ENCODE data around the gene TMEM62. TPM values are rescaled to one million over a fixed set of nuclear protein-coding genes. Genes with fewer than 3 reads are reported as not detected.
"Not testable (repeated sequence)": the region's sequence is repeated elsewhere in the genome, so short reads cannot be mapped to it uniquely, and the experiment has no call there.

Gene TMEM62
- polyA plus RNA-seq, 3 donors, result 8.2 to 25.3 (median 10.3) TPM

DNA sequence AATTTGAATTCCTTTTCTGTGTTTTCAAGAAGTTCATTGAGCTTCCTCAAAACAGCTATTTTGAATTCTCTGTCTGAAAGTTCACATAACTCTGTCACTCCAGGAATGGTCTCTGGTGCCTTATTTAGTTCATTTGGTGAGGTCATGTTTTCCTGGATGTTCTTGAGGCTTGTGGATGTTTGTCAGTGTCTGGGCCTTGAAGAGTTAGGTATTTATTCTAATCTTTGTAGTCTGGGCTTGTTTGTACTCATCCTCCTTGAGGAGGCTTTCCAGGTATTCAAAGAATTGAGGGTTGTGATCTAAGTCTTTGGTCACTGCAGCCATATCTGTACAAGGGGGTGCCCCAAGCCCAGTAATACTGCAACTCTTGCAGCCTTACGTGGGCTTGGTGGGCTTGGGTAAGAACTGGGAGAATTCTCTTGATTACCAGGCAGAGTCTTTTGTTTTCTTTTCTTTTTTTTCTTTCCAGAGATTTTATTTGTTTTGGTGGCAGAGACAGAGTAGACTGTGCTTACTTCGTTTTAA is 32.5 kb downstream of the TMEM62 start:
- WGBS, 3 donors, result 98 to 100% (median 99%) methylated on average over 1 to 2 of the region's 2 CpGs
- H3K27ac ChIP-seq (ENCODE audit: low read depth, low read length), result no peak overlapping the region

DNA sequence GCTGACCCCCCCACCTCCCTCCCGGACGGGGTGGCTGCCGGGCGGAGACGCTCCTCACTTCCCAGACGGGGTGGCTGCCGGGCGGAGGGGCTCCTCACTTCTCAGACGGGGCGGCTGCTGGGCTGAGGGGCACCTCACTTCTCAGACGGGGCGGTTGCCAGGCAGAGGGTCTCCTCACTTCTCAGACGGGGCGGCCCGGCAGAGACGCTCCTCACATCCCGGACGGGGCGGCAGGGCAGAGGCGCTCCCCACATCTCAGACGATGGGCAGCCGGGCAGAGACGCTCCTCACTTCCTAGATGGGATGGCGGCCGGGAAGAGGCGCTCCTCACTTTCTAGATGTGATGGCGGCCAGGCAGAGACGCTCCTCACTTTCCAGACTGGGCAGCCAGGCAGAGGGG is 33.9 kb downstream of the TMEM62 start:
- H3K27ac ChIP-seq (ENCODE audit: low read depth, low read length), result not testable (repeated sequence)
- WGBS, 3 donors, result 97% methylated on average over 17 to 27 of the region's 28 CpGs

DNA sequence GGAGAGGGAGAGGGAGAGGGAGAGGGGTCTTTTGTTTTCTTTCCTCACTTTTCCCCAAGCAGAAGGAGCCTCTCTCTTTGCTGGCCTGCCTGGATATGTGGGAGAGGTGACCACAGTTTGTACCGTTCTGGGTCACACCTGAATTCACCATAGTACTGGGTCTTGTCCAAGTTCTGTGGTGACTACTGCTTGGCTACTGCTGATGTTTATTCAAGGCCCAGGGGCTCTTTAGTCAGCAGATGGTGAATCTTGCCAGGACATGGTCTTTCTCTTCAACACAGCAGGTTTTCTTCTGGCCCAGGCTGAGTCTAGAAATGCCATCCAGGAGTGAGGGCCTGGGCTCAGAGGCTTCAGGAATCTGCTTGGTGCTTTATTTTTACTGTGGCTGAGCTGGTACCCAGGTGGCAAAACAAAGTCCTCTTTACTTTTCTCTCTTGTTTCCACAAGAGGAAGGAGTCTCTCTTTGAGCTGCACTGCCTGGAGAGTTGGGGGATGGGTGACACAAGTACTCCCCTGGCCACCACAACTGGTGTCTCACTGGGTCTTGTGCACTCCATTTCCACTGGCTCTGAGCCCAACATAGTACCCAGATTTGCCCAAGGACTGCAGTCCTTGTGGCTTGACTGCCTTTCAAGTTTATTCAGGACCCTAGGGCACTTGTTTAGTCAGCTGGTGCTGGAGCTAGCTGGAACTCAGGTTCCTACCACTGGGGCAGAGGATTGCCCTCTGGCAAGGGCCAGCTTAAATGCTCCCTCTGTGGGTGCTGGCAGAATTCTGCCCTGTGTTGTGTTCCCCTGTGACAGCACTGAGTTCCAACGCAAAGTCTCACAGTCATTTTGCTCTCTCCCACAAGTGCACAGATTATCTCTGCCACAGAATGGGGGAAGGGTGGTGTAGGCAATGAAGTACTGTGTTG is 35.1 kb downstream of the TMEM62 start:
- H3K27ac ChIP-seq (ENCODE audit: low read depth, low read length), result no peak overlapping the region
- WGBS, 3 donors, result 64 to 84% (median 68%) methylated on average over 2 of the region's 2 CpGs

DNA sequence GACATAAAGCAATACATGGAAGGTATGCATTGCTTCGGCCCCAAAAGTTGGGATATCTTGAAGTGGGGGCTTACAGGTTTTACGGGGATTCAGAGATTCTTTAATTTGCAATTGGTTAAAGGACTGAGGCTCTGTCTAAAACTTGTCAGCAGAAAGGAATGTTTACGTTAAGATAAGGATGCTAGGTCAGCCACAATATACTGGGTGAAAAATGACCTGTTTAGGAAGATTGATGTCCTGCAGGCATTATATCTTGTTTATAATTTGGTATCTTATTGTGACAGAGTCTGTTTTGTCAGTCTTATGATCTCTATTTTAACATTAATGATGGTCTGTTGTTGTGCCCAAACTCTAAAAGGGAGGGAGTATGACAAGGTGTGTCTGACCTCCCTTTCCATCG is 36.5 kb downstream of the TMEM62 start:
- no peak overlapping the region for H3K27ac ChIP-seq (ENCODE audit: low read depth, low read length)
- 82 to 89% (median 86%) methylated on average over 4 of the region's 4 CpGs for WGBS, 3 donors

DNA sequence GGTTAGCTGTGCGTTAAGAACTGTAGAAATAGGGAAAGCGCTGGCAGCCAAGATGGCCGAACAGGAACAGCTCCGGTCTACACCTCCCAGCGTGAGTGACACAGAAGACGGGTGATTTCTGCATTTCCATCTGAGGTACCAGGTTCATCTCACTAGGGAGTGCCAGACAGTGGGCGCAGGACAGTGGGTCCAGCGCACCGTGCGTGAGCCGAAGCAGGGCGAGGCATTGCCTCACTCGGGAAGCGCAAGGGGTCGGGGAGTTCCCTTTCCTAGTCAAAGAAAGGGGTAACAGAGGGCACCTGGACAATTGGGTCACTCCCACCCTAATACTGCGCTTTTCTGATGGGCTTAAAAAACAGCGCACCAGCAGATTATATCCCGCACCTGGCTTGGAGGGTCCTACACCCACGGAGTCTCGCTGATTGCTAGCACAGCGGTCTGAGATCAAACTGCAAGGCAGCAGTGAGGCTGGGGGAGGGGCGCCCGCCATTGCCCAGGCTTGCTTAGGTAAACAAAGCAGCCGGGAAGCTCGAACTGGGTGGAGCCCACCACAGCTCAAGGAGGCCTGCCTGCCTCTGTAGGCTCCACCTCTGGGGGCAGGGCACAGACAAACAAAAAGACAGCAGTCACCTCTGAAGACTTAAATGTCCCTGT is 42.4 kb downstream of the TMEM62 start:
- 96 to 98% (median 98%) methylated on average over 21 to 23 of the region's 25 CpGs for WGBS, 3 donors
- not testable (repeated sequence) for H3K27ac ChIP-seq (ENCODE audit: low read depth, low read length)

DNA sequence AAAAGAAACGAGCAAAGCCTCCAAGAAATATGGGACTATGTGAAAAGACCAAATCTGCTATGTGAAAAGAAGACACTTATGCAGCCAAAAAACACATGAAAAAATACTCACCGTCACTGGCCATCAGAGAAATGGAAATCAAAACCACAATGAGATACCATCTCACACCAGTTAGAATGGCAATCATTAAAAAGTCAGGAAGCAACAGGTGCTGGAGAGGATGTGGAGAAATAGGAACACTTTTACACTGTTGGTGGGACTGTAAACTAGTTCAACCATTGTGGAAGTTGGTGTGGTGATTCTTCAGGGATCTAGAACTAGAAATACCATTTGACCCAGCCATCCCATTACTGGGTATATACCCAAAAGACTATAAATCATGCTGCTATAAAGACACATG is 43.8 kb downstream of the TMEM62 start:
- WGBS, 3 donors, result 87 to 96% (median 87%) methylated on average over 2 of the region's 2 CpGs

DNA sequence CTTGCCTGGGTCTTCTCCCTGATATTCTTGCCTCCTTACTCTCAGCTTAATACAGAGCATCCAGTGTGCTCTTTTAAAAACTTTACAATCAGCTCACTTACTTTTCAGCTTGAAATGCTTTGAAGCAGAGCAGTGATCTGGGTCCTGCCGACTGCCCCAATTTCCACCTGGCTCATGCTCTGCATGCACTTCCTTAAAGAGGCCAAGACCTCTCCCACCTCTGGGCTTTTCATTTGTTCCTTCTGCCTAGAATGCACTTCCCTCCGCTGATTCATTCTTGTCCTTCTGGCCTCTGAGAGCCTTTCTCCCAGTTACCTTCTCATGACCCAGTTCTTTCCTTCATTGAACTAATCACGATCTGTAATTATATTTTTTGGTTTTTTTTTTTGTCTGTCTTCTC is 49.9 kb downstream of the TMEM62 start:
- WGBS, 3 donors, result 67 to 80% (median 72%) methylated on average over 3 of the region's 3 CpGs
- no peak overlapping the region for H3K27ac ChIP-seq (ENCODE audit: low read depth, low read length)

More for the DNA sequence above, 43.8 kb downstream of the TMEM62 start:
- H3K27ac ChIP-seq (ENCODE audit: low read depth, low read length), result not testable (repeated sequence)

DNA sequence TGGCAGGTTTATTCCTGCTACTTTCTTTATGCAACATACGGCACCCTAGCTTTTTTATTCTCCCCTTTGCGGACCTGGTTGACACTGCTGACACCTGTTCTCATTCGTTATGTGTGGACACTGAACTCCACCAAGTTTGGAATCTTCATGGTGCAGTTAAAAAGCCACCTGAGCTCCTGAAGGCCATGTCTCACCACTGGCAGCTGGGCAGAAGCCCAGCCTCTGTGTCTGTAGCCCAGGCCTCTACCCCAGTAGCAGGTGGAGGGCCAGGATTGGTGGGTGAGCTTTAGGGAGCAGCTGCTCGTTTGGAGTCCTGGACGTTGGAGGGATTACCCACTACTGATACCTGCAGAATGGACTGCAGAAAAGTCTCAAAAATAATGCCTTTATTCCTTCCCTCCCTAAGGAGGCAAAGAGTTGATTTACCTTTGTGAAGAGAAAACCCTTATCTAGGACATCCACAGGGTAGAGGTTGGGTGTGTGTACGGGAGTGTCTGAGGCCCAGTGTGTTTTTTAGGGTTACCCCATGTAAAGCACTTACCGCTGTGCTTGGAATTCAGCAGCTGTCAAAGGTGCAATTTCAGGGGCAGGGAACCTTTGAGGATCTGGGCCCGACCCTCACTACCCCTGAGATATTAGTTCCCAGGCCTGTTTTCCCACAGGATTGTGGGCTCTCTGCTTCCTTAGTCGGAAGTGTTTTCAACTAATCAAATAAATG is 51.2 kb downstream of the TMEM62 start:
- no peak overlapping the region for H3K27ac ChIP-seq (ENCODE audit: low read depth, low read length)
- 69 to 80% (median 75%) methylated on average over 9 of the region's 9 CpGs for WGBS, 3 donors

DNA sequence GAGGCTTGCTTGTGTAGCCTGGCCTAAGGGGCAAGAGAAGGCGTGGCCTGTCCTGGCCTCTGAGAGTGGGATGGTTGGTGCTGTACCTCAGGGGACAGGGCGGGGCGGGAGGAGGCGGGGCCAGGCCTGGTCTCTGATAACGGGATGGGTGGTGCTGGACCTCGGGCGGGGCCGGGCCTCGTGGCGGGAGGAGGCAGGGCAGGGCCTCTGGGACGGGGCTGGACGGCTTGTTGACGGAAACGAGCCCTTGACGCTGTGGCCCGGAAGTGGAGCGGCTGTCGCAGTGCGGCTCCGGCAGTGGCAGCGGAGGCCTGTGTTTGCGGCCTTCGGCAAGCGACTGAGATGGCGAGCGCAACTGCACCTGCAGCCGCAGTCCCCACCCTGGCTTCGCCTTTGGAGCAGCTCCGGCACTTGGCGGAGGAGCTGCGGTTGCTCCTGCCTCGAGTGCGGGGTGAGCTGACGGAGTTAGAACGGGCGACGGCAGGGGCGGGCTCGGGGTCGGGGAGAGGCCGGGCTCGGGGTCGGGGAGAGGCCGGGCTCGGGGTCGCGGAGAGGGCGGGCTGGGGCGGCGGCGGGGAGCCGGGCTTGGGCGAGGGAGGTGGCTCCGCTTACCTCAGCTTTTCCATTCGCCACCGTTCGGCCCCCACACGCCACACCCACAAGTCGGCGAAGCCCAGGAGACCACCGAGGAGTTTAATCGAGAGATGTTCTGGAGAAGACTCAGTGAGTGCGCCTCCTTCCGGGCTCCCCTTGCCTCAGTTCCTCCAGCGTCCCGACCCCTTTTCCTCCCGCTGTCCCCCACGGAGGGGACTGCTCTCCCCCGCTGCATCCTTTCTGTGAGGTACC is 52.0 kb downstream of the TMEM62 start, which contains the start of gene CCNDBP1:
Gene CCNDBP1 (plus strand): TSS at position 247 of the 846 bp plus-strand sequence. CDS start 96 bp downstream, at position 343.
- WGBS, 3 donors, result 1% methylated on average over 66 to 69 of the region's 69 CpGs
- peak within 1 kb of the TSS; percentile 45 for H3K27ac ChIP-seq (ENCODE audit: low read depth, low read length)

DNA sequence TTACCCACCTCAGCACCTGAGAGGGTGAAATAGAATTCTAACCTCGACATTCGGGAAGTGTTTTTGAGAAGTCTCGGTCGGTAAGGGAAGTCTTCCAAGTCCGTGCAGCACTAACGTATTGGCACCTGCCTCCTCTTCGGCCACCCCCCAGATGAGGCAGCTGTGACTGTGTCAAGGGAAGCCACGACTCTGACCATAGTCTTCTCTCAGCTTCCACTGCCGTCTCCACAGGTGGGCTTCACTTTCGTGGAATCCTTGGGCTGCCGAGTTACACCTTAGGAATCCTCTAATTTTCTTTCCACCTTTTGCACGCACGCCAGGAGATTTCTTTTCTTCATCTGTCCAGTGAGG is 52.6 kb downstream of the TMEM62 start:
- H3K27ac ChIP-seq (ENCODE audit: low read depth, low read length), result peak overlapping the region; percentile 45
- WGBS, 3 donors, result 1 to 5% (median 2%) methylated on average over 13 of the region's 13 CpGs

DNA sequence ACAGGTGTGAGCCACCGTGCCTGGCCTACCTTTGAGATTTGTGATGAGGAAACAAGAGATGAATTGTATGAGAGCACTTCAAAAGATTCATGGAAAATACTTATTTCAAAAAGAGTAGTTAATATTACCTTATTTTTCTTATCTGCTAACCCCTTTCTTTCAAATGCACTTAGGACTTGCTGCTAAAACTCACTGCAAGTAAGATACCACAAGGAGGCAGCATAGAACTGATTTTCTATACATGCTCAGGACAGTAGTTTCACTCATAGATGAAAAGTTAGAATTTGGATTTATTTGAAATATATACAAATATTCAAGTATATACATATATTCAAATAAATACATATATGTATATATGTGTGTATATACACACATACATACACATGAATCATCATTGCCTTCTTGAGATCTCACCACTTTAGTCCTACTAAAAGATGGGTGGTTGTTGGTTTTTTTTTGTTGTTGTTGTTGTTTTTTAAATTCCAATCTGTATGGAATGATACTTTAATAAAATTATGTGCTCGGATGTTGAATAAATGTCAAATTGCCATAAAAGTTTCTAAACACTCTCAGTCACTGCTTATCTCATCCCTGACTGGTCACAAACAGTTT is 54.3 kb downstream of the TMEM62 start:
- 71 to 78% (median 71%) methylated on average over 2 of the region's 2 CpGs for WGBS, 3 donors
- no peak overlapping the region for H3K27ac ChIP-seq (ENCODE audit: low read depth, low read length)

DNA sequence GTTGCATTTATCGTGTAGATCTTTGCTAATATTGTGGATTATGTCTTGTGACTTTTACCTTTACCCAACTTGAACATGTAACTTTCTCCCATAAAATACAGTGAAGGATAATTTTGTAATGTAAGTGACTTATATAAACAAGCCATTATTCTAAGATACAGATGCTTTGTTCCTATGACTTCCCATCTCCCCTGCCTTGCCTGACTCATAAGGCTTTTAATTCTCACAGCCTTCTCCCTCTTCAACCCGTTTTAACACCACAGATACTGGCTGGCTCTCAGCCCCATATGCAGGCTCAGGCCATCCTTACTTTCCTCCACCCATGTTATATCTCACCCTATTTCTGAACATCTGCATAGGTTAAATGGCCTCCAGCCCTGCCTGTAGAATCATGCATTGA is 55.9 kb downstream of the TMEM62 start:
- 79 to 89% (median 80%) methylated on average over 2 of the region's 2 CpGs for WGBS, 3 donors
- H3K27ac ChIP-seq (ENCODE audit: low read depth, low read length), result no peak overlapping the region

DNA sequence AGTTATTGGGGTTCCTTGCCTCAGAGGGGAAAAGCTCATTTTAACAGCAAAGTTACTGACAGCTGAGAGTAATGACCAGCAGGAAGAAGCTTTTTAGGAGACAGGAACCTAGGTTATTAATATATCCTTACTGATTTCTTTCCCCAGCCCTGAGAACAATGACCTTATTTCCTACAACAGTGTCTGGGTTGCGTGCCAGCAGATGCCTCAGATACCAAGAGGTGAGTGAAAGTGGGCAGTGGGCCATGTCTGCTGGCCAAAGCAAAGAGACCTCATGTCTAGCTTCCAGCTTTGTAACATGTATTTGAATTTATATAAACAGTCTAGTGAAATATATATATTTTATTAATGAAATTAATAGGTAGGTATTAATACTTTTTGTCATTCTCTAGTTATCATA is 56.8 kb downstream of the TMEM62 start:
- 48 to 78% (median 64%) methylated on average over 1 of the region's 1 CpG for WGBS, 3 donors
- H3K27ac ChIP-seq (ENCODE audit: low read depth, low read length), result no peak overlapping the region

DNA sequence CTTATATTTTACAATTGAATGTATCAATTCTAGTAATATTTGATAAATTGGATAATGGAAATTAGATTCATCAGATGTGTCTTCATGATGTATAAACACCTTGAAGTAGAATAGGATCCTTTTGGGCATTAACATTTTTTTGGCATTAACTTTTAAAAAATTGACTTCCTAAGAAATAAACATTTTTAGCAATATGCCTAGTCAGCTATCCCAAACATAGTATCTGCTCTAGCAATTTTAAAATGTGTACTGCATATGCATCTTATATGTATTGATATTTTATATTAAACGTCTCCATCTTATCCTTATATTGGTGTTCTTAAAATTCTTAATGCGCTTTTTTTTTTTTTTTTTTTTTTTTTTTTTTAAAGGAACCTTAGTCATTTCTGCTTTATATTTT is 60.3 kb downstream of the TMEM62 start:
- no peak overlapping the region for H3K27ac ChIP-seq (ENCODE audit: low read depth, low read length)
- 90 to 95% (median 92%) methylated on average over 2 of the region's 2 CpGs for WGBS, 3 donors

DNA sequence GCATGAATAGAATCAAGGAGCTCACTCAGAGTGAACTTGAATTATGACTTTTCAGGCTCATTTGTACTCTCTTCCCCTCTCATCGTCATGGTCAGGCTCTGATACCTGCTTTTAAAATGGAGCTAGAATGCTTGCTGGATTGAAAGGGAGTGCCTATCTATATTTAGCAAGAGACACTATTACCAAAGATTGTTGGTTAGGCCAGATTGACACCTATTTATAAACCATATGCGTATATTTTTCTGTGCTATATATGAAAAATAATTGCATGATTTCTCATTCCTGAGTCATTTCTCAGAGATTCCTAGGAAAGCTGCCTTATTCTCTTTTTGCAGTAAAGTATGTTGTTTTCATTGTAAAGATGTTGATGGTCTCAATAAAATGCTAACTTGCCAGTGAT is 61.4 kb downstream of the TMEM62 start:
- WGBS, 3 donors, result 86 to 89% (median 88%) methylated on average over 2 of the region's 2 CpGs
- H3K27ac ChIP-seq (ENCODE audit: low read depth, low read length), result no peak overlapping the region

DNA sequence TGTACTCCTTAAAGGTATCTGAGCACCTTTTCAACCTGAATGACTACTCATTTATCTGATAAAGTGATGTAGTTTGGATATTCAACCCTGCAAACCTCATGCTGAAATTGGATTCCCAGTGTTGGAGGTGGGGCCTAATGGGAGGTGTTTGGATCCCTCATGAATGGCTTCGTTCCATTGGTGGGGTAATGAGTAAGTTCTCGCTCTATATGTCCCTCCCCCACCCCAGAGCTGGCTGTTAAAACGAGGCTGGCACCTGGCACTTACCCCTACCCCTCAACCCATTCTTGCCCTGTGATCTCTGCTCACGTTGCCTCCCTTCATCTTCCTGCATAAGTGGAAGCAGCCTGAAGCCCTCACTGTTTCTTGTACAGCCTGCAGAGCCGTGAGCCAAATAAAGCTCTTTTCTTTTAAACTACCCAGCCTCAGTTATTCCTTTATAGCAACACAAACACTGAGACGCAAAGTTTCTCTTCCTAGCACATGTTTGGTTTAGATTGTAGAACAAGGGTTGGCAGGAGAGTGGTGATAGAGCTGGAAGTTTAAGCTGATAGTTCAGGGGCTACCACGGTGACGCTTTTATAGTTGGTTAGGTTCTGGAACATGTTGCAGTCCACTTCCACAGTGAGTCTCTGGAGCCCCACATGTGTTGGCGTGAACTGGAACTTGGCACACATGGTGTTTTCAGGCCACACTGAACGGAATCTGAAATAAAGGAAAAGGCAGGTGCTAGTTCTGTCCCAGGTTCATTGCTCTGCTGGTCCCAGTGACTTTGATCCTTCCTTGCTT is 63.6 kb downstream of the TMEM62 start:
- H3K27ac ChIP-seq (ENCODE audit: low read depth, low read length), result no peak overlapping the region
- WGBS, 3 donors, result 87 to 90% (median 88%) methylated on average over 10 of the region's 10 CpGs

DNA sequence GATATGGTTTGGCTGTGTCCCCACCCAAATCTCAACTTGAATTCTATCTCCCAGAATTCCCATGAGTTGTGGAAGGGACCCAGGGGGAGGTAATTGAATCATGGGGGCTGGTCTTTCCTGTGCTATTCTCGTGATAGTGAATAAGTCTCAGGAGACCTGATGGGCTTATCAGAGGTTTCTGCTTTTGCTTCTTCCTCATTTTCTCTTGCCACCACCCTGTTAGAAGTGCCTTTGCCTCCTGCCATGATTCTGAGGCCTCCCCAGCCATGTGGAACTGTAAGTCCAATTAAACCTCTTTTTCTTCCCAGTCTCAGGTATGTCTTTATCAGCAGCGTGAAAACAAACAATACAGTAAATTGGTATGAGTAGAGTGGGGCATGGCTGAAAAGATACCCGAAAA is 64.4 kb downstream of the TMEM62 start:
- H3K27ac ChIP-seq (ENCODE audit: low read depth, low read length), result not testable (repeated sequence)
- 82 to 92% (median 82%) methylated on average over 3 of the region's 3 CpGs for WGBS, 3 donors
